HEK293 (cell line): ENCODE data around the gene DIP2C.

Experiments used
- CTCF ChIP-seq: fragments of 450-650 bp; formaldehyde crosslinking; IDR thresholded peaks from 2 replicates; pipeline ENCODE4 v1.5.1; 2016; ENCODE audit warnings: missing biosample characterization, missing genetic modification characterization
- FEZF1 ChIP-seq: fragments of 450-650 bp; formaldehyde crosslinking; IDR thresholded peaks from 2 replicates; pipeline ENCODE4 v1.5.1; 2016; ENCODE audit warnings: missing biosample characterization, missing genetic modification characterization
- PRDM4 ChIP-seq: fragments of 450-650 bp; formaldehyde crosslinking; IDR thresholded peaks from 2 replicates; pipeline ENCODE4 v1.5.1; 2017; ENCODE audit warnings: missing biosample characterization, missing genetic modification characterization
- ZEB2 ChIP-seq: fragments of 450-650 bp; formaldehyde crosslinking; IDR thresholded peaks from 2 replicates; pipeline ENCODE4 v1.5.1; 2016; ENCODE audit warnings: missing biosample characterization, missing genetic modification characterization
- ZNF19 ChIP-seq: fragments of 450-650 bp; formaldehyde crosslinking; IDR thresholded peaks from 2 replicates; pipeline ENCODE4; 2016; ENCODE audit warnings: missing biosample characterization, missing genetic modification characterization, low read depth
- ZNF274 ChIP-seq, 2 experiments: fragments of 200-500 bp in 1 of 2; fragments of 450-650 bp in 1 of 2; sonication (Bioruptor generic) in 1 of 2; formaldehyde crosslinking in 1 of 2; IDR thresholded peaks; 2 replicates each; pipeline versions ENCODE4 v1.5.1 to v1.6.1; 2014 to 2016; ENCODE audit warnings: borderline replicate concordance in 1 of 2, inconsistent platforms in 1 of 2, low read length in 1 of 2, missing biosample characterization in 1 of 2, missing genetic modification characterization in 1 of 2
- ZNF292 ChIP-seq: fragments of 450-650 bp; formaldehyde crosslinking; IDR thresholded peaks from 2 replicates; pipeline ENCODE4 v1.5.1; 2016; ENCODE audit warnings: low read depth, missing biosample characterization, missing genetic modification characterization, borderline replicate concordance
- ZNF341 ChIP-seq: fragments of 450-650 bp; formaldehyde crosslinking; IDR thresholded peaks from 2 replicates; pipeline ENCODE4; 2016; ENCODE audit warnings: low read depth, missing biosample characterization, missing genetic modification characterization
- ZNF366 ChIP-seq: fragments of 450-650 bp; formaldehyde crosslinking; conservative IDR thresholded peaks from 2 replicates; pipeline ENCODE4 v1.5.1; 2016; ENCODE audit warnings: missing biosample characterization, missing genetic modification characterization
- ZNF629 ChIP-seq: fragments of 450-650 bp; formaldehyde crosslinking; IDR thresholded peaks from 2 replicates; pipeline ENCODE4 v1.5.1; 2017; ENCODE audit warnings: missing biosample characterization, missing genetic modification characterization
- ZNF660 ChIP-seq: fragments of 450-650 bp; IDR thresholded peaks from 2 replicates; pipeline ENCODE4 v1.5.1; 2018; ENCODE audit warnings: missing biosample characterization, mild to moderate bottlenecking, missing genetic modification characterization
- ZSCAN5A ChIP-seq: fragments of 450-650 bp; formaldehyde crosslinking; IDR thresholded peaks from 2 replicates; pipeline ENCODE4 v1.5.1; 2016; ENCODE audit warnings: missing biosample characterization, missing genetic modification characterization
- TF ChIP-seq, protein P1 (sequence below): fragments of 450-650 bp; formaldehyde crosslinking; IDR thresholded peaks from 2 replicates; pipeline ENCODE4 v1.5.1; 2016; ENCODE audit warnings: missing biosample characterization, missing genetic modification characterization

GRCh38 chr10:357201-357950 is 332.1 kb downstream of the DIP2C start:
- TF ChIP-seq ZNF629 (tag by site-specific recombination) (no peak), ZNF292 (no peak), ZEB2 (tag by site-specific recombination) (no peak), ZSCAN5A (no peak), ZNF274 (IDR thresholded peaks at IDR 0.05; ENCODE audit: low read length) (no peak), ZNF274 (tag by site-specific recombination; IDR thresholded peaks at IDR 0.05; ENCODE audit: borderline replicate concordance) (no peak), CTCF (tag by site-specific recombination) (no peak), ZNF341 (tag by site-specific recombination) (no peak), ZNF660 (no peak), FEZF1 (tag by site-specific recombination) (no peak), ZNF366 (tag by site-specific recombination) (no peak), ZNF19 (tag by site-specific recombination) (no peak), PRDM4 (tag by site-specific recombination) (no peak)
- TF ChIP-seq, protein P1, sequence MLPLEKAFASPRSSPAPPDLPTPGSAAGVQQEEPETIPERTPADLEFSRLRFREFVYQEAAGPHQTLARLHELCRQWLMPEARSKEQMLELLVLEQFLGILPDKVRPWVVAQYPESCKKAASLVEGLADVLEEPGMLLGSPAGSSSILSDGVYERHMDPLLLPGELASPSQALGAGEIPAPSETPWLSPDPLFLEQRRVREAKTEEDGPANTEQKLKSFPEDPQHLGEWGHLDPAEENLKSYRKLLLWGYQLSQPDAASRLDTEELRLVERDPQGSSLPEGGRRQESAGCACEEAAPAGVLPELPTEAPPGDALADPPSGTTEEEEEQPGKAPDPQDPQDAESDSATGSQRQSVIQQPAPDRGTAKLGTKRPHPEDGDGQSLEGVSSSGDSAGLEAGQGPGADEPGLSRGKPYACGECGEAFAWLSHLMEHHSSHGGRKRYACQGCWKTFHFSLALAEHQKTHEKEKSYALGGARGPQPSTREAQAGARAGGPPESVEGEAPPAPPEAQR (tag by site-specific recombination), result no peak
